HepG2 (cell line): Measurements from ENCODE around the gene GUCA2B. TPM values are rescaled to one million over a fixed set of nuclear protein-coding genes. Genes with fewer than 3 reads are reported as not detected.
A peak's percentile ranks its signal among the peaks of the same experiment; 100 is the strongest.

Experiments used
- ATAC-seq: fragments of 200-7000 bp; cut with Tn5 transposase; 3 replicates; pipeline ENCODE4 v1.9.1; 2020; ENCODE audit warnings: mild to moderate bottlenecking, moderate library complexity
- BruUV-seq: library from RNA; stranded (reverse); fragments of 400-500 nt; replicated peaks from 2 replicates; lab custom pipeline; 2021; lab: Mats Ljungman, UMichigan
- CTCF ChIA-PET: fragments of 300-600 bp; formaldehyde crosslinking; extraction: SDS; loops from one replicate; lab custom pipeline; 2021; ENCODE audit warnings: low total read pairs, inconsistent platforms, low intra/inter-chr PET ratio; lab: Yijun Ruan, JAX
- POLR2A ChIA-PET: fragments of 350-600 bp; sonication (Branson Sonifier 250); formaldehyde crosslinking; loops from one replicate; lab custom pipeline; 2020; ENCODE audit warnings: antibody characterized with exemption, inconsistent platforms; lab: Yijun Ruan, JAX
- DNase-seq: peaks from one replicate; pipeline ENCODE4 v3.0.0-alpha.2; 2015; ENCODE audit warnings: low spot score
- FAIRE-seq: peaks from 3 replicates; lab custom pipeline; 2011; peaks lifted over from hg19 to GRCh38; lab: Jason Lieb, UNC
- H2AFZ ChIP-seq: one replicate; pipeline ENCODE4 v1.6.1; 2011; ENCODE audit warnings: low read length, inconsistent platforms
- H3K27ac ChIP-seq: fragments of 300-600 bp; 3 replicates; pipeline ENCODE4 v1.8.0; 2011; ENCODE audit warnings: mixed run types, mild to moderate bottlenecking, mixed read lengths, low read length, inconsistent platforms; ENCODE audit not compliant: insufficient read depth; ENCODE audit errors: extremely low read length
- H3K27me3 ChIP-seq, 2 experiments: fragments of 200-600 bp in 1 of 2; 2 replicates in 1 of 2; 3 replicates in 1 of 2; pipeline versions ENCODE4 v1.6.0 to v1.8.0; 2011; ENCODE audit warnings: low read length in 2 of 2, mild to moderate bottlenecking in 2 of 2, moderate library complexity in 2 of 2, inconsistent platforms in 1 of 2; ENCODE audit not compliant: insufficient read depth in 2 of 2, control insufficient read depth in 1 of 2
- H3K36me3 ChIP-seq, 2 experiments: fragments of 200-600 bp in 1 of 2; replicated peaks in 1 of 2; 2 replicates in 1 of 2; 3 replicates in 1 of 2; pipeline versions ENCODE4 v1.5.1 to v1.8.0; 2011; ENCODE audit warnings: low read length in 2 of 2, inconsistent platforms in 1 of 2; ENCODE audit not compliant: insufficient read depth in 2 of 2, control insufficient read depth in 1 of 2
- H3K4me1 ChIP-seq: 2 replicates; pipeline ENCODE4 v1.5.1; 2012; ENCODE audit warnings: low read length, inconsistent platforms; ENCODE audit not compliant: insufficient read depth
- H3K4me2 ChIP-seq: 2 replicates; pipeline ENCODE4 v1.6.0; 2011; ENCODE audit warnings: low read depth, low read length, inconsistent platforms
- H3K4me3 ChIP-seq, 3 experiments: fragments of 200-600 bp in 1 of 3; sonication (generic), shearing (Covaris generic) in 1 of 3; replicated peaks in 1 of 3; 2 replicates each; pipeline ENCODE4 v1.5.1; 2011 to 2016; ENCODE audit warnings: low read length in 3 of 3, inconsistent platforms in 2 of 3, low read depth in 2 of 3, mild to moderate bottlenecking in 2 of 3, control low read depth in 1 of 3, mixed read lengths in 1 of 3; ENCODE audit not compliant: insufficient read depth in 1 of 3
- H3K79me2 ChIP-seq: one replicate; pipeline ENCODE4 v1.6.1; 2011; ENCODE audit warnings: low read length, inconsistent platforms; ENCODE audit not compliant: insufficient read depth
- H3K9ac ChIP-seq: 2 replicates; pipeline ENCODE4 v1.6.0; 2011; ENCODE audit warnings: mild to moderate bottlenecking, low read depth, low read length, inconsistent platforms; ENCODE audit not compliant: insufficient read depth
- H3K9me3 ChIP-seq: 2 replicates; pipeline ENCODE4 v1.5.1; 2012; ENCODE audit warnings: mild to moderate bottlenecking, low read length
- H4K20me1 ChIP-seq: 2 replicates; pipeline ENCODE4 v1.6.0; 2011; ENCODE audit warnings: inconsistent platforms, mild to moderate bottlenecking, low read length, moderate library complexity; ENCODE audit not compliant: insufficient read depth
- MTF1 ChIP-seq: sonication (generic); formaldehyde crosslinking; IDR thresholded peaks from 2 replicates; pipeline ENCODE4 v1.5.0; 2020; ENCODE audit warnings: missing genetic modification reagents
- RNF2 ChIP-seq: fragments of 450-650 bp; conservative IDR thresholded peaks from 2 replicates; pipeline ENCODE4 v1.6.1; 2016; ENCODE audit warnings: low read depth
- SMC3 ChIP-seq: IDR thresholded peaks from 2 replicates; pipeline ENCODE4 v1.6.1; 2011; ENCODE audit warnings: low read length, improper control_type of control experiment
- THYN1 ChIP-seq: sonication (generic); formaldehyde crosslinking; IDR thresholded peaks from 2 replicates; pipeline ENCODE4 v1.8.1; 2023; ENCODE audit warnings: low read depth, mild to moderate bottlenecking, moderate library complexity, missing genetic modification reagents, borderline replicate concordance
- ZNF160 ChIP-seq: sonication (generic); formaldehyde crosslinking; IDR thresholded peaks from 2 replicates; pipeline ENCODE4 v1.8.0; 2022; ENCODE audit warnings: mild to moderate bottlenecking, inconsistent platforms, missing genetic modification reagents
- ZNF564 ChIP-seq: sonication (generic); formaldehyde crosslinking; IDR thresholded peaks from 2 replicates; pipeline ENCODE4 v1.8.1; 2023; ENCODE audit warnings: mild to moderate bottlenecking, missing genetic modification reagents
- WGBS: methylation state at CpG from one replicate; pipeline ENCODE4 v1.1.6; 2017; ENCODE audit warnings: low lambda C conversion rate; 5-methylcytosine and 5-hydroxymethylcytosine counted together
- in situ Hi-C: cut with HindIII; loops from 2 replicates; pipeline ENCODE4 v1.10.0; 2017; ENCODE audit warnings: low pct_unique_long_range_greater_than_20kb; ENCODE audit not compliant: extremely low pct_ligation_motif_present
- intact Hi-C: fragments of 100-400 bp; cut with micrococcal nuclease; formaldehyde crosslinking; loops from one replicate; pipeline ENCODE4 v1.10.0; 2022; ENCODE audit not compliant: unreplicated experiment
- polyA plus RNA-seq, 8 experiments: library from polyadenylated mRNA; depleted of rRNA in 3 of 8; stranded (reverse) in 7 of 8; unstranded in 1 of 8; fragments of >200 nt; fragmentation: Illumina TruSeq in 4 of 8; extraction: Trizol in 4 of 8; gene quantifications; 2 replicates each; pipeline versions ENCODE4 v1.2.1 to v1.2.3, GENCODE V29; 2011 to 2016; ENCODE audit warnings: low read depth in 4 of 8, missing spikeins in 1 of 8, mixed read lengths in 1 of 8; ENCODE audit not compliant: insufficient read depth in 1 of 8
- total RNA-seq, 5 experiments: library from RNA; depleted of rRNA; stranded (reverse); fragments of >200 nt; fragmentation: Illumina TruSeq; extraction: Trizol; gene quantifications; 2 replicates each; pipeline ENCODE4 v1.2.3, GENCODE V29; 2016; ENCODE audit warnings: low read depth in 1 of 5
- TF ChIP-seq, protein P1 (sequence below), 2 experiments: sonication (generic) in 1 of 2; formaldehyde crosslinking in 1 of 2; IDR thresholded peaks; 2 replicates each; pipeline versions ENCODE4 v1.4.0 to v1.6.1; 2018 to 2020; ENCODE audit warnings: missing genetic modification reagents in 2 of 2, borderline replicate concordance in 1 of 2, low read depth in 1 of 2, mild to moderate bottlenecking in 1 of 2, missing biosample characterization in 1 of 2
- TF ChIP-seq, protein P2 (sequence below): sonication (generic); formaldehyde crosslinking; IDR thresholded peaks from 2 replicates; pipeline ENCODE4 v1.5.0; 2020; ENCODE audit warnings: missing genetic modification reagents, mild to moderate bottlenecking, borderline replicate concordance
- TF ChIP-seq, protein P3 (sequence below): sonication (generic); formaldehyde crosslinking; IDR thresholded peaks from 2 replicates; pipeline ENCODE4 v1.4.0; 2020; ENCODE audit warnings: missing genetic modification reagents
- TF ChIP-seq, protein P4 (sequence below): sonication (generic); formaldehyde crosslinking; IDR thresholded peaks from 2 replicates; pipeline ENCODE4 v1.9.0; 2021; ENCODE audit warnings: missing genetic modification reagents, borderline replicate concordance

The GUCA2B gene
- total and polyA plus RNA-seq, 2 of the 13 experiments (the other 11 are each of a cell fraction or from before 2014, with no cell fraction given): not detected

DNA sequence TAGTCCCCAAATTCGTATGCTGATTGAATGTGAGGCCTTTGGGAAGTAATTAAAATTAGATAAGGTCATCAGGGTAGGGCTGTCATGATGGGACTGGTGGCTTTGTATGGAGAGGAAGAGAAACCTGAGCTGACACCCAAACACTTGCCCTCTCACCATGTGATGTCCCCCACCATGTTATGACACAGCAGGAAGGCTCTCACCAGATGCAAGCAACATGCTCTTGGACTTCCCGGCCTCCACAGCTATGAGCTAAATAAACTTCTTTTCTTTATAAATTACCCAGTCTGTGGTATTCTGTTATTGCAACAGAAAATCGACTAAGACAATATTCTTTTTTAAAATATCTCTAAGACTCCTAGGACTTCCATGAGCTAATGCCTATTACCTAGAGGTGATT, 43.6 kb upstream of the GUCA2B start:
- no peaks in the 10 kb centered on the region for H3K36me3 ChIP-seq
- in situ Hi-C loops: no loop called here
- 6% methylated on average over 3 of the region's 3 CpGs for WGBS

DNA sequence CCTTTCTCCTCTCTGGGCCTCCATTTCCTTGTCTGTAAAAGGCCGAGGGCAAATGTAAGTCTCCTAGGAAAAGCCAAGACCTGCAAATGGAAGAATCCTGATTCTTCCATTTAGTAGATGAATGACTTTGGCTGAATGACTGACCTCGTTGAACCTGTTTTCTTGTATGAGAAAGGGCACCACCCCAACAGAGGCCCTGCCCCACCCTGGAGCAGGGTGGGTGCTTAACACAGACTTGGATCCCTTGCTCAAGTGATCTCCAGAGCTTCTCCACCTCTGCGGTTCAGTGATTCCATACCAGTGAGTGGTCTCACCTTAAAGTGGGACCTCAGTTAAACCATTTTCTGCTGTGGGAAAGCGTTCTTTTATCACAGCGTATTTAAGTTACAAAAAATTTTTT, 39.0 kb upstream of the GUCA2B start:
- POLR2A ChIA-PET: no interaction called here
- Histone ChIP-seq H3K4me1 (no peaks in the 10 kb centered on the region), H3K79me2 (no peaks in the 10 kb centered on the region), H3K4me3 (no peak overlapping the region), H2AFZ (no peak overlapping the region), H3K27ac (no peak overlapping the region), H3K9me3 (no peaks in the 10 kb centered on the region), H3K36me3 (no peaks in the 10 kb centered on the region), H3K9ac (no peak overlapping the region), H3K4me2 (no peak overlapping the region), H4K20me1 (no peaks in the 10 kb centered on the region), H3K27me3 (0 out of 5 replicates have a peak, but pooled peaks cover 0 to 13% of the 10 kb centered on the region in 2 experiments)
- no TSS peak for BruUV-seq
- ATAC-seq (no peak), DNase-seq (no peak), FAIRE-seq (no peak)
- intact Hi-C loops: no loop called here
- in situ Hi-C loops: no loop called here
- 21% methylated on average over 5 of the region's 5 CpGs for WGBS
- CTCF ChIA-PET: no interaction called here
- TF ChIP-seq MTF1 (CRISPR knock-in tag): no peak
- TF ChIP-seq, protein P1, sequence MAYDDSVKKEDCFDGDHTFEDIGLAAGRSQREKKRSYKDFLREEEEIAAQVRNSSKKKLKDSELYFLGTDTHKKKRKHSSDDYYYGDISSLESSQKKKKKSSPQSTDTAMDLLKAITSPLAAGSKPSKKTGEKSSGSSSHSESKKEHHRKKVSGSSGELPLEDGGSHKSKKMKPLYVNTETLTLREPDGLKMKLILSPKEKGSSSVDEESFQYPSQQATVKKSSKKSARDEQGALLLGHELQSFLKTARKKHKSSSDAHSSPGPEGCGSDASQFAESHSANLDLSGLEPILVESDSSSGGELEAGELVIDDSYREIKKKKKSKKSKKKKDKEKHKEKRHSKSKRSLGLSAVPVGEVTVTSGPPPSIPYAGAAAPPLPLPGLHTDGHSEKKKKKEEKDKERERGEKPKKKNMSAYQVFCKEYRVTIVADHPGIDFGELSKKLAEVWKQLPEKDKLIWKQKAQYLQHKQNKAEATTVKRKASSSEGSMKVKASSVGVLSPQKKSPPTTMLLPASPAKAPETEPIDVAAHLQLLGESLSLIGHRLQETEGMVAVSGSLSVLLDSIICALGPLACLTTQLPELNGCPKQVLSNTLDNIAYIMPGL (CRISPR knock-in tag; IDR thresholded peaks at IDR 0.05; ENCODE audit: borderline replicate concordance in 1 of 2, low read depth in 1 of 2): no peak
- TF ChIP-seq, protein P2, sequence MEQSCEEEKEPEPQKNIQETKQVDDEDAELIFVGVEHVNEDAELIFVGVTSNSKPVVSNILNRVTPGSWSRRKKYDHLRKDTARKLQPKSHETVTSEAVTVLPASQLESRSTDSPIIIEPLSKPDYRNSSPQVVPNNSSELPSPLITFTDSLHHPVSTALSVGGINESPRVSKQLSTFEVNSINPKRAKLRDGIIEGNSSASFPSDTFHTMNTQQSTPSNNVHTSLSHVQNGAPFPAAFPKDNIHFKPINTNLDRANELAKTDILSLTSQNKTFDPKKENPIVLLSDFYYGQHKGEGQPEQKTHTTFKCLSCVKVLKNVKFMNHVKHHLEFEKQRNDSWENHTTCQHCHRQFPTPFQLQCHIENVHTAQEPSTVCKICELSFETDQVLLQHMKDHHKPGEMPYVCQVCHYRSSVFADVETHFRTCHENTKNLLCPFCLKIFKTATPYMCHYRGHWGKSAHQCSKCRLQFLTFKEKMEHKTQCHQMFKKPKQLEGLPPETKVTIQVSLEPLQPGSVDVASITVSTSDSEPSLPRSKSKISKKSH: no peak
- no peak for TF ChIP-seq SMC3
- no peak for TF ChIP-seq THYN1
- TF ChIP-seq, protein P3, sequence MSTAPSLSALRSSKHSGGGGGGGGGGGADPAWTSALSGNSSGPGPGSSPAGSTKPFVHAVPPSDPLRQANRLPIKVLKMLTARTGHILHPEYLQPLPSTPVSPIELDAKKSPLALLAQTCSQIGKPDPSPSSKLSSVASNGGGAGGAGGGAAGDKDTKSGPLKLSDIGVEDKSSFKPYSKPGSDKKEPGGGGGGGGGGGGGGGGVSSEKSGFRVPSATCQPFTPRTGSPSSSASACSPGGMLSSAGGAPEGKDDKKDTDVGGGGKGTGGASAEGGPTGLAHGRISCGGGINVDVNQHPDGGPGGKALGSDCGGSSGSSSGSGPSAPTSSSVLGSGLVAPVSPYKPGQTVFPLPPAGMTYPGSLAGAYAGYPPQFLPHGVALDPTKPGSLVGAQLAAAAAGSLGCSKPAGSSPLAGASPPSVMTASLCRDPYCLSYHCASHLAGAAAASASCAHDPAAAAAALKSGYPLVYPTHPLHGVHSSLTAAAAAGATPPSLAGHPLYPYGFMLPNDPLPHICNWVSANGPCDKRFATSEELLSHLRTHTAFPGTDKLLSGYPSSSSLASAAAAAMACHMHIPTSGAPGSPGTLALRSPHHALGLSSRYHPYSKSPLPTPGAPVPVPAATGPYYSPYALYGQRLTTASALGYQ: no peak
- no peak for TF ChIP-seq RNF2
- TF ChIP-seq, protein P4, sequence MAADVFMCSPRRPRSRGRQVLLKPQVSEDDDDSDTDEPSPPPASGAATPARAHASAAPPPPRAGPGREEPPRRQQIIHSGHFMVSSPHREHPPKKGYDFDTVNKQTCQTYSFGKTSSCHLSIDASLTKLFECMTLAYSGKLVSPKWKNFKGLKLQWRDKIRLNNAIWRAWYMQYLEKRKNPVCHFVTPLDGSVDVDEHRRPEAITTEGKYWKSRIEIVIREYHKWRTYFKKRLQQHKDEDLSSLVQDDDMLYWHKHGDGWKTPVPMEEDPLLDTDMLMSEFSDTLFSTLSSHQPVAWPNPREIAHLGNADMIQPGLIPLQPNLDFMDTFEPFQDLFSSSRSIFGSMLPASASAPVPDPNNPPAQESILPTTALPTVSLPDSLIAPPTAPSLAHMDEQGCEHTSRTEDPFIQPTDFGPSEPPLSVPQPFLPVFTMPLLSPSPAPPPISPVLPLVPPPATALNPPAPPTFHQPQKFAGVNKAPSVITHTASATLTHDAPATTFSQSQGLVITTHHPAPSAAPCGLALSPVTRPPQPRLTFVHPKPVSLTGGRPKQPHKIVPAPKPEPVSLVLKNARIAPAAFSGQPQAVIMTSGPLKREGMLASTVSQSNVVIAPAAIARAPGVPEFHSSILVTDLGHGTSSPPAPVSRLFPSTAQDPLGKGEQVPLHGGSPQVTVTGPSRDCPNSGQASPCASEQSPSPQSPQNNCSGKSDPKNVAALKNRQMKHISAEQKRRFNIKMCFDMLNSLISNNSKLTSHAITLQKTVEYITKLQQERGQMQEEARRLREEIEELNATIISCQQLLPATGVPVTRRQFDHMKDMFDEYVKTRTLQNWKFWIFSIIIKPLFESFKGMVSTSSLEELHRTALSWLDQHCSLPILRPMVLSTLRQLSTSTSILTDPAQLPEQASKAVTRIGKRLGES: no peak

More for the DNA sequence above, 43.6 kb upstream of the GUCA2B start:
- no peaks in the 10 kb centered on the region for H3K4me1 ChIP-seq
- no peaks in the 10 kb centered on the region for H4K20me1 ChIP-seq
- H3K9me3 ChIP-seq: no peaks in the 10 kb centered on the region
- intact Hi-C loops: no loop called here
- H3K79me2 ChIP-seq: no peaks in the 10 kb centered on the region
- H2AFZ ChIP-seq: no peak overlapping the region
- H3K9ac ChIP-seq: no peak overlapping the region
- H3K27me3 ChIP-seq: peaks cover 0 to 7% of the 10 kb centered on the region in 2 experiments; a peak in 1 of 5 replicates
- TF ChIP-seq ZNF564 (CRISPR knock-in tag) (peak; percentile 60; the same call in 1 of the 2 replicates), ZNF160 (CRISPR knock-in tag) (no peak)
- H3K4me2 ChIP-seq: no peak overlapping the region
- no peak overlapping the region for H3K27ac ChIP-seq
- POLR2A ChIA-PET: no interaction called here
- no peak for FAIRE-seq
- no peak overlapping the region for H3K4me3 ChIP-seq
- CTCF ChIA-PET: no interaction called here
- DNase-seq: no peak
- no peak for ATAC-seq
- no TSS peak for BruUV-seq
